H1 (cell line): ENCODE measurements around the gene EIF2B2. TPM values are rescaled to one million over a fixed set of nuclear protein-coding genes. Genes with fewer than 3 reads are reported as not detected.

ENCODE experiments used
- CTCF ChIA-PET: fragments of 300-600 bp; sonication (Branson Sonifier 250); formaldehyde crosslinking; loops from one replicate; lab custom pipeline; 2021; ENCODE audit not compliant: partially characterized antibody; lab: Charles Lee
- POLR2A ChIA-PET: fragments of 300-600 bp; sonication (Branson Sonifier 250); formaldehyde crosslinking; loops from one replicate; lab custom pipeline; 2021; ENCODE audit warnings: inconsistent platforms; ENCODE audit not compliant: partially characterized antibody; lab: Charles Lee
- DNase-seq, 2 experiments: peaks; one replicate each; pipeline versions ENCODE4 v3.0.0 to v3.0.0-alpha.2; 2010 to 2022; ENCODE audit warnings: low spot score in 2 of 2, low read depth in 1 of 2, mixed read lengths in 1 of 2
- FAIRE-seq: peaks from 2 replicates; lab custom pipeline; 2011; peaks lifted over from hg19 to GRCh38; lab: Jason Lieb, UNC
- H2AFZ ChIP-seq: 2 replicates; pipeline ENCODE4 v1.8.1; 2012; ENCODE audit warnings: low read length, inconsistent platforms
- H2AK5ac ChIP-seq: 2 replicates; pipeline ENCODE4 v1.6.1; 2013; ENCODE audit warnings: low read depth, low read length
- H2BK120ac ChIP-seq: replicated peaks from 2 replicates; pipeline ENCODE3; 2013; ENCODE audit warnings: low read depth, low read length, inconsistent platforms
- H2BK12ac ChIP-seq: 2 replicates; pipeline ENCODE4 v1.6.1; 2013; ENCODE audit warnings: low read depth, low read length
- H2BK15ac ChIP-seq: 2 replicates; pipeline ENCODE4 v1.6.1; 2013; ENCODE audit warnings: low read length
- H2BK20ac ChIP-seq: 2 replicates; pipeline ENCODE4 v1.6.1; 2013; ENCODE audit warnings: low read length
- H2BK5ac ChIP-seq: 2 replicates; pipeline ENCODE4 v1.6.1; 2013; ENCODE audit warnings: low read depth, low read length
- H3K14ac ChIP-seq: 2 replicates; pipeline ENCODE4 v1.6.1; 2013; ENCODE audit warnings: inconsistent platforms; ENCODE audit not compliant: insufficient read length
- H3K18ac ChIP-seq: 2 replicates; pipeline ENCODE4 v1.6.1; 2013; ENCODE audit warnings: low read length; ENCODE audit errors: extremely low read depth
- H3K23ac ChIP-seq: 2 replicates; pipeline ENCODE4 v1.6.1; 2013; ENCODE audit warnings: inconsistent platforms; ENCODE audit not compliant: insufficient read length
- H3K23me2 ChIP-seq: 2 replicates; pipeline ENCODE4 v1.6.1; 2013; ENCODE audit warnings: low read depth, low read length
- H3K27ac ChIP-seq: 2 replicates; pipeline ENCODE4 v1.6.1; 2011; ENCODE audit warnings: low read depth, low read length, inconsistent platforms
- H3K27me3 ChIP-seq, 4 experiments: replicated peaks in 1 of 4; 1 replicate in 1 of 4; 2 replicates in 3 of 4; pipeline versions ENCODE4 v1.6.1 to v1.8.1; 2011 to 2013; ENCODE audit warnings: low read length in 3 of 4, mild to moderate bottlenecking in 3 of 4, inconsistent platforms in 2 of 4, mixed read lengths in 2 of 4, moderate library complexity in 1 of 4; ENCODE audit not compliant: control insufficient read depth in 3 of 4, insufficient read depth in 3 of 4; ENCODE audit errors: extremely low read depth in 1 of 4
- H3K36me3 ChIP-seq, 4 experiments: 2 replicates each; pipeline versions ENCODE4 v1.6.1 to v1.8.1; 2011 to 2013; ENCODE audit warnings: mild to moderate bottlenecking in 4 of 4, low read length in 3 of 4, moderate library complexity in 2 of 4, control low read depth in 1 of 4, inconsistent platforms in 1 of 4; ENCODE audit not compliant: insufficient read depth in 4 of 4, control insufficient read depth in 2 of 4
- H3K4ac ChIP-seq: replicated peaks from 2 replicates; pipeline ENCODE3; 2013; ENCODE audit warnings: low read length, low read depth, mixed read lengths, inconsistent platforms; ENCODE audit not compliant: insufficient read length
- H3K4me1 ChIP-seq, 4 experiments: replicated peaks in 1 of 4; 1 replicate in 1 of 4; 2 replicates in 3 of 4; pipeline versions ENCODE4 v1.6.1 to v1.8.1; 2011 to 2013; ENCODE audit warnings: low read length in 3 of 4, inconsistent platforms in 2 of 4, mixed read lengths in 1 of 4; ENCODE audit not compliant: insufficient read depth in 4 of 4, control insufficient read depth in 3 of 4
- H3K4me2 ChIP-seq, 2 experiments: 2 replicates each; pipeline versions ENCODE4 v1.6.1 to v1.8.1; 2011 to 2013; ENCODE audit warnings: low read depth in 2 of 2, low read length in 2 of 2, control low read depth in 1 of 2, inconsistent platforms in 1 of 2, mild to moderate bottlenecking in 1 of 2; ENCODE audit not compliant: insufficient read depth in 1 of 2
- H3K4me3 ChIP-seq, 4 experiments: fragments of 200-600, 300-600 bp in 1 of 4; sonication (generic), shearing (Covaris generic), sonication (Bioruptor Twin) in 1 of 4; 2 replicates each; pipeline versions ENCODE4 v1.5.1 to v1.8.1; 2011 to 2016; ENCODE audit warnings: low read length in 4 of 4, low read depth in 3 of 4, control low read depth in 2 of 4, inconsistent platforms in 2 of 4, mild to moderate bottlenecking in 2 of 4, mixed read lengths in 1 of 4, moderate library complexity in 1 of 4; ENCODE audit not compliant: insufficient read depth in 2 of 4; ENCODE audit errors: extremely low read depth in 1 of 4
- H3K56ac ChIP-seq: replicated peaks from 2 replicates; pipeline ENCODE3; 2013; ENCODE audit warnings: low read depth, mild to moderate bottlenecking, mixed read lengths, low read length, inconsistent platforms; ENCODE audit not compliant: insufficient read length
- H3K79me1 ChIP-seq: 2 replicates; pipeline ENCODE4 v1.6.1; 2013; ENCODE audit warnings: low read depth, low read length, control low read depth
- H3K79me2 ChIP-seq, 2 experiments: 2 replicates each; pipeline versions ENCODE4 v1.6.1 to v1.8.1; 2012 to 2013; ENCODE audit warnings: low read length in 2 of 2, mild to moderate bottlenecking in 2 of 2, inconsistent platforms in 1 of 2; ENCODE audit not compliant: insufficient read depth in 2 of 2, control insufficient read depth in 1 of 2
- H3K9ac ChIP-seq, 4 experiments: replicated peaks in 1 of 4; 1 replicate in 1 of 4; 2 replicates in 3 of 4; pipeline versions ENCODE4 v1.6.1 to v1.8.1; 2011 to 2013; ENCODE audit warnings: low read depth in 3 of 4, low read length in 3 of 4, control low read depth in 2 of 4, mild to moderate bottlenecking in 2 of 4, moderate library complexity in 2 of 4, inconsistent platforms in 1 of 4; ENCODE audit errors: extremely low read depth in 1 of 4
- H3K9me3 ChIP-seq, 2 experiments: 2 replicates each; pipeline versions ENCODE4 v1.6.1 to v1.8.1; 2012 to 2013; ENCODE audit warnings: mild to moderate bottlenecking in 2 of 2, moderate library complexity in 2 of 2, control low read depth in 1 of 2, inconsistent platforms in 1 of 2, low read depth in 1 of 2, low read length in 1 of 2, mixed read lengths in 1 of 2; ENCODE audit not compliant: insufficient read depth in 2 of 2
- H4K20me1 ChIP-seq, 2 experiments: replicated peaks in 1 of 2; 2 replicates each; pipeline versions ENCODE3 to v1.8.1; 2011 to 2013; ENCODE audit warnings: inconsistent platforms in 2 of 2, low read length in 2 of 2, mild to moderate bottlenecking in 1 of 2; ENCODE audit not compliant: insufficient read depth in 2 of 2, control insufficient read depth in 1 of 2
- H4K5ac ChIP-seq: 2 replicates; pipeline ENCODE4 v1.6.1; 2013; ENCODE audit warnings: low read length, low read depth, mixed read lengths, inconsistent platforms; ENCODE audit not compliant: insufficient read length
- H4K8ac ChIP-seq: 2 replicates; pipeline ENCODE4 v1.8.0; 2013; ENCODE audit warnings: mild to moderate bottlenecking, moderate library complexity, low read length, inconsistent platforms; ENCODE audit not compliant: insufficient read depth; ENCODE audit errors: extremely low read depth
- H4K91ac ChIP-seq: replicated peaks from 2 replicates; pipeline ENCODE3; 2013; ENCODE audit warnings: low read length, mixed read lengths, inconsistent platforms; ENCODE audit not compliant: insufficient read length
- BCL11A ChIP-seq, 2 experiments: IDR thresholded peaks; one replicate each; pipeline ENCODE4 v1.6.1; 2011; ENCODE audit warnings: low read depth in 2 of 2, low read length in 2 of 2, mild to moderate bottlenecking in 2 of 2
- EZH2 ChIP-seq: fragments of 200-600 bp; sonication (generic); IDR thresholded peaks from 2 replicates; pipeline ENCODE4 v1.7.1; 2012; ENCODE audit warnings: low read depth, mild to moderate bottlenecking, moderate library complexity, low read length, inconsistent platforms; ENCODE audit not compliant: severe bottlenecking
- GTF2F1 ChIP-seq: IDR thresholded peaks from 2 replicates; pipeline ENCODE4 v1.6.1; 2012; ENCODE audit warnings: low read depth, low read length, improper control_type of control experiment, borderline replicate concordance
- HDAC6 ChIP-seq: IDR thresholded peaks from one replicate; pipeline ENCODE4 v1.7.1; 2012; ENCODE audit warnings: low read depth, mild to moderate bottlenecking, inconsistent platforms, low read length, moderate library complexity
- MAX ChIP-seq: IDR thresholded peaks from 2 replicates; pipeline ENCODE4 v1.6.1; 2012; ENCODE audit warnings: inconsistent platforms
- POLR2AphosphoS5 ChIP-seq: IDR thresholded peaks from 2 replicates; pipeline ENCODE4 v1.6.1; 2011; ENCODE audit warnings: low read depth, low read length
- SIRT6 ChIP-seq: IDR thresholded peaks from one replicate; pipeline ENCODE4 v1.7.1; 2012; ENCODE audit warnings: low read length, inconsistent platforms
- WGBS, 2 experiments: shearing (Covaris generic) in 1 of 2; methylation state at CpG; one replicate each; pipeline versions ENCODE4 v1.1.6 to v1.1.7; 2013 to 2015; ENCODE audit warnings: low lambda C conversion rate in 2 of 2, mixed read lengths in 2 of 2, inconsistent platforms in 1 of 2, low coverage in 1 of 2, missing lambda C conversion rate in 1 of 2; ENCODE audit not compliant: insufficient replicate concordance in 2 of 2, insufficient coverage in 1 of 2, insufficient read length in 1 of 2; ENCODE audit errors: extremely low coverage in 1 of 2, missing lambda C conversion rate in 1 of 2; 5-methylcytosine and 5-hydroxymethylcytosine counted together
- polyA plus RNA-seq, 7 experiments: library from polyadenylated mRNA; depleted of rRNA in 3 of 7; stranded (reverse) in 5 of 7; unstranded in 2 of 7; fragments of >200 nt in 5 of 7; fragments of 200-250 nt in 2 of 7; gene quantifications; 1 replicate in 5 of 7; 2 replicates in 1 of 7; 4 replicates in 1 of 7; pipeline versions ENCODE4 v1.2.1 to v1.2.3, GENCODE V29; 2011 to 2013; ENCODE audit warnings: missing spikeins in 2 of 7, mixed read lengths in 2 of 7
- total RNA-seq: library from RNA; stranded (reverse); fragmentation: NEBNext Ultra II Directional; extraction: Animal tissue kit (Norgen Biotek cat#: 25700); gene quantifications from 2 replicates; pipeline ENCODE4 v1.2.1, GENCODE V29; 2021

Gene EIF2B2
- total and polyA plus RNA-seq, 2 of the 8 experiments (the other 6 are each of a cell fraction or from before 2014, with no cell fraction given) = 42.6 to 79.9 TPM

- Histone ChIP-seq H3K18ac (peak overlapping the region; percentile 32; the same call in 1 of the 2 replicates), H4K8ac (peak overlapping the region; percentile 75; the same call in 1 of the 2 replicates), H3K79me2 (no peaks in the 10 kb centered on the region), H3K23me2 (no peaks in the 10 kb centered on the region), H3K27ac (no peak overlapping the region), H3K14ac (no peak overlapping the region), H2AFZ (no peak overlapping the region), H3K36me3 (no peaks in the 10 kb centered on the region), H2BK15ac (peak overlapping the region; percentile 25; the same call in 1 of the 2 replicates), H4K5ac (no peak overlapping the region), H3K4ac (peak overlapping the region; percentile 39), H2BK5ac (0 out of 2 replicates have a peak overlapping the region, but pooled peaks have one; percentile 71), H3K4me2 (no peak overlapping the region), H3K23ac (no peak overlapping the region), H3K56ac (no peak overlapping the region), H3K27me3 (0 out of 7 replicates have a peak, but pooled peaks cover 0 to 2% (median 0%) of the 10 kb centered on the region in 4 experiments), H4K20me1 (no peaks in the 10 kb centered on the region), H2BK12ac (peak overlapping the region; percentile 68; the same call in 1 of the 2 replicates), H4K91ac (peak overlapping the region; percentile 53), H2BK120ac (peak overlapping the region; percentile 31), H3K79me1 (no peaks in the 10 kb centered on the region), H3K4me1 (peaks cover 5 to 14% (median 9%) of the 10 kb centered on the region in 4 experiments; a peak in 6 of 7 replicates), H2AK5ac (no peak overlapping the region), H3K4me3 (no peak overlapping the region), H3K9me3 (no peaks in the 10 kb centered on the region), H2BK20ac (no peak overlapping the region), H3K9ac (no peak overlapping the region)
- DNase-seq (no peak), FAIRE-seq (no peak)
- ChIA-PET CTCF (interaction anchor here (0.5 to 6.1 kb wide), 8 partner anchors 11 to 63 kb away, joined by 3 to 33 read pairs (median 5); partner anchors contain the start of genes PGF and RPS6KL1), POLR2A (interaction anchor here (0.9 to 1.7 kb wide), 3 partner anchors 14 to 51 kb away, joined by 3 to 5 read pairs (median 3); partner anchors contain the start of gene RPS6KL1)
- 83% methylated on average over 15 of the region's 15 CpGs; no CpG with 5 or more reads in 1 of the 2 experiments for WGBS, 2 experiments
- TF ChIP-seq HDAC6 (no peak), SIRT6 (no peak), MAX (0 out of 2 replicates have a peak, but pooled peaks have one; percentile 20), GTF2F1 (no peak), BCL11A (IDR thresholded peaks at IDR 0.05; ENCODE audit: low read depth in 2 of 2, low read length in 2 of 2) (no peak), POLR2AphosphoS5 (no peak), EZH2 (no peak)
Measured at GRCh38 chr14:74973003-74973653, 29.6 kb upstream of the EIF2B2 start.
